Neural crest cell (in vitro differentiated cells): ENCODE measurements around the gene PLP1. TPM values are rescaled to one million over a fixed set of nuclear protein-coding genes. Genes with fewer than 3 reads are reported as not detected.

Experiments used
- DNase-seq: peaks from one replicate; pipeline ENCODE4 v3.0.0; 2021; ENCODE audit warnings: low read depth, mixed read lengths, low spot score
- H3K27ac Mint-ChIP-seq: one replicate; pipeline ENCODE4 v1.8.0; 2021; ENCODE audit warnings: mild to moderate bottlenecking, mixed read lengths; ENCODE audit not compliant: unreplicated experiment
- H3K27me3 Mint-ChIP-seq: 2 replicates; pipeline ENCODE4 v1.8.0; 2021; ENCODE audit warnings: low read depth, mild to moderate bottlenecking, mixed read lengths
- H3K36me3 Mint-ChIP-seq: 2 replicates; pipeline ENCODE4 v1.8.0; 2021; ENCODE audit warnings: low read depth, mild to moderate bottlenecking, mixed read lengths
- H3K4me1 Mint-ChIP-seq: 2 replicates; pipeline ENCODE4 v1.8.0; 2021; ENCODE audit warnings: mixed read lengths
- H3K4me3 Mint-ChIP-seq: one replicate; pipeline ENCODE4 v1.8.0; 2021; ENCODE audit warnings: mild to moderate bottlenecking, mixed read lengths
- H3K9me3 Mint-ChIP-seq: 2 replicates; pipeline ENCODE4 v1.8.0; 2021; ENCODE audit warnings: mixed read lengths
- CTCF ChIP-seq: fragments of 200-600 bp; sonication (generic); conservative IDR thresholded peaks from 2 replicates; pipeline ENCODE4 v1.5.0; 2021; ENCODE audit warnings: antibody characterized with exemption, mild to moderate bottlenecking
- total RNA-seq: library from RNA; stranded (reverse); gene quantifications from 2 replicates; pipeline ENCODE4 v1.2.1, GENCODE V29; 2021

The PLP1 gene
- total RNA-seq, 1 donor from 2014 or later, result 265 TPM

DNA sequence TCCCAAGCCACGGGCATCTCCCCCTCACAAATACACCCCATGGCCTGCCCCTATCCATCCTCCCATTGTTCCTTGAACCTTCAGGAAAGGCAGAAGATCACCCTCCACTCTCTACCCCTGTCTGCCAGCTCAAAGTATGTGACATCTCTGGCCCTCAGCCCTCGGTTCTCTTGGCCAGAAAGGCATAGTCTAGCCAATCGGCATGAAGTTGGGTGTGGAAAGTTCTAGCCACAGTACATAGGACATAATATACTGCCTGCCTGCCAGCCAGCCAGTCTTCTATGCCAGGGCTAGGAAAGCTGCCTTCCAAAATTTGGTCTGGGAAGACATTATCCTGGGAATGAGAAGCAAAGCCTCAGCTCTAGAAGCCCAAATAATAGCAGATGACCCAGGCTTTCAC is 3.2 kb upstream of the PLP1 start:
- peak overlapping the region; percentile 60 for H3K27ac Mint-ChIP-seq
- peaks cover 46% of the 10 kb centered on the region for H3K4me1 Mint-ChIP-seq
- no peak overlapping the region for H3K4me3 Mint-ChIP-seq
- H3K9me3 Mint-ChIP-seq, result no peaks in the 10 kb centered on the region
- H3K27me3 Mint-ChIP-seq, result no peaks in the 10 kb centered on the region
- no peaks in the 10 kb centered on the region for H3K36me3 Mint-ChIP-seq
- no peak for DNase-seq
- no peak for TF ChIP-seq CTCF

DNA sequence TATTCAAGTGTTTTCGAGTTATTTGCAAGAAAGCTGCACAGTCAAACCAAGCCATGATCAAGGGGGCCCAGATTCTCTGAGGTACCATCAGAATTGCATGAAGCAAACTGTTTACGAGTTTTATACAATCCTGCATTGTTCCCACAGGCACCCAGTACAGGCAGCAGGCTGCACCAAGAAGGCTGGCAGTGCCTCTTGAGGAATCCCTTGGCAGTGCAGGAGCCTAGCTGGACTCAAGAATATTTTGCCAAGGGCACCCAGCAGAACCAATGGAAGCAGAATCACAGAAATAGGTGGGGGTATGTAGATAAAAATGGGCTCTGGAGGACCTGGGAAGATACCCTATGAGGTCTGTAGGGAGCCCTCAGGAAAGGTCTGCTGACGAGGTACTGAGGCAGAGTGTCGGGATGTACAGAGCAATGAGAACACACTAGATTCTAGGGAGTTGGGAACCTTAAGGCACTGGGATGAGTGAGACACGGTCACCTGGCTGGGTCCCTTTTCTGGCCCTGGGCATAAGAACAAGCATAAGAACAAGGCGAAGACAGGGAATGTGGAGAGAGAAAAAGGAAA is 2.5 kb upstream of the PLP1 start:
- TF ChIP-seq CTCF, result no peak
- H3K36me3 Mint-ChIP-seq, result peaks cover 2% of the 10 kb centered on the region
- no peaks in the 10 kb centered on the region for H3K9me3 Mint-ChIP-seq
- DNase-seq, result no peak
- peaks cover 53% of the 10 kb centered on the region for H3K4me1 Mint-ChIP-seq
- peak overlapping the region; percentile 65 for H3K4me3 Mint-ChIP-seq
- H3K27ac Mint-ChIP-seq, result no peak overlapping the region
- no peaks in the 10 kb centered on the region for H3K27me3 Mint-ChIP-seq

DNA sequence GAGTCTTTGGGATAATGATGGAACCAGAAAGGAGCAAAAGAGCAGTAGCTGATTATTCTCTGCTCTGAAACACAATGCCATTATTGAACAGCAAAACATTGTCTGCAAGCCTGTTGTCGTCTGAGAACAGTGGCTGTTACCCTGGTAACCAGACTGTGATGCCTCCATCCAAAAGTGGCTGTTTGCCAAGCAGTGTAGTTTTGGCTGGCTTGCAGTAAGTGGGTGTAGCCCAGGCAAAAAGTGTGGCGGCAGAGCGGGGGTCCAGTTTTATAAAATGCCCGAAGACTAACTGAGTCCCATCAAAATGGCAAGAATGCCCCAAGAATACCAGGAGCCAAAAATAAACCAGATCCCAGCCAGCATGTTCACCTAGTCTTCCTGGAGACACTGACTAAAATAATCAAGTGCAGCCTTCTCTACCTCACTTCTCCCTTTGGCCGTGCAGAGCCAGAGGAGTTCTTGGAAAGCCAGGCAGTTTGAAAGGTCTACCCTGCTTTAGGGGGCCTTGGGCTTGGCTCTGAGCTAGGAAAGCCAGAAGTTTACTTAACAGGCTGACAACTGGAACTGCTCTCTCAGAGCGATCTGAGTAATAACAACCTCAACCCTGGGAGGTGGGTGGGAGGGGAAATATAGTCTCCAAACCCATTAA is 2.6 kb downstream of the PLP1 start:
- Mint-ChIP-seq H3K27ac (peak overlapping the region; percentile 97), H3K4me1 (peaks cover 94% of the 10 kb centered on the region), H3K36me3 (peaks cover 5% of the 10 kb centered on the region), H3K4me3 (peak overlapping the region; percentile 94), H3K9me3 (no peaks in the 10 kb centered on the region), H3K27me3 (no peaks in the 10 kb centered on the region)
- no peak for DNase-seq
- TF ChIP-seq CTCF, result no peak

- peak; percentile 17 for DNase-seq
- H3K27ac Mint-ChIP-seq, result peak overlapping the region; percentile 74
- no peaks in the 10 kb centered on the region for H3K27me3 Mint-ChIP-seq
- H3K9me3 Mint-ChIP-seq, result no peaks in the 10 kb centered on the region
- peaks cover 10% of the 10 kb centered on the region for H3K36me3 Mint-ChIP-seq
- peaks cover 92% of the 10 kb centered on the region for H3K4me1 Mint-ChIP-seq
- peak overlapping the region; percentile 94 for H3K4me3 Mint-ChIP-seq
- no peak for TF ChIP-seq CTCF
Observed at GRCh38 chrX:103780336-103781061, 3.9 kb downstream of the PLP1 start.

DNA sequence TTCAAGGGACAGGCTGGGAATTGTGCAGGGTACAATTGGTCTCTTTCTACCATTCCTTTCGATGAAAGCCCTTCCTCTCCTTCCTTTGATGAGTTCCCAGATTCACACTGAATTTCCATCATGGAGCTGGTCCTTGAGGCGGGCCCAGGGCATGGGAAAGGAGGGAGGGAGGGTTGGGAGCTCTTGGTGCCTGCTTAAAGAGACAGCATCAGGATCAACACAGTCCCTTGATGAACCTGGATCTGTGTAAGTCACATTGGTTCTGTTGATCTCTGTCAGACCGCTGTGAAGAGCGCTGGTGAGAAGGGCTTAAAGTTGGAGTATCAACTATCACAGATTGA is 4.4 kb downstream of the PLP1 start:
- Mint-ChIP-seq H3K4me3 (peak overlapping the region; percentile 94), H3K27me3 (no peaks in the 10 kb centered on the region), H3K4me1 (peaks cover 92% of the 10 kb centered on the region), H3K27ac (peak overlapping the region; percentile 74), H3K9me3 (no peaks in the 10 kb centered on the region), H3K36me3 (peaks cover 13% of the 10 kb centered on the region)
- no peak for TF ChIP-seq CTCF
- no peak for DNase-seq
